Psoas muscle (tissue), 8 donors: Measurements from ENCODE around the gene GRM1. TPM values are rescaled to one million over a fixed set of nuclear protein-coding genes. Genes with fewer than 3 reads are reported as not detected.
"Not testable (repeated sequence)": the region's sequence is repeated elsewhere in the genome, so short reads cannot be mapped to it uniquely, and the experiment has no call there.

Experiments
- ATAC-seq, 4 donors: fragments of 200-7000 bp; cut with Tn5 transposase; one replicate each; pipeline ENCODE4 v1.9.1; 2020; ENCODE audit warnings: moderate library complexity in 3 of 4, mild to moderate bottlenecking in 2 of 4
- DNase-seq, 2 donors: peaks; one replicate each; pipeline ENCODE4 v3.0.0-alpha.2; 2020
- H3K27ac ChIP-seq: fragments of 200-600 bp; one replicate; pipeline ENCODE4 v1.8.0; 2022
- H3K27me3 ChIP-seq, 3 donors: fragments of 200-600 bp in 1 of 3; one replicate each; pipeline versions ENCODE4 v1.6.1 to v1.8.0; 2013 to 2022; ENCODE audit warnings: low read length in 2 of 3, mild to moderate bottlenecking in 2 of 3, moderate library complexity in 1 of 3; ENCODE audit not compliant: insufficient read depth in 3 of 3
- H3K36me3 ChIP-seq, 2 donors: fragments of 200-600 bp in 1 of 2; one replicate each; pipeline versions ENCODE4 v1.6.1 to v1.8.0; 2013 to 2022; ENCODE audit warnings: low read depth in 1 of 2, mild to moderate bottlenecking in 1 of 2, moderate library complexity in 1 of 2; ENCODE audit not compliant: insufficient read depth in 1 of 2
- H3K4me1 ChIP-seq: fragments of 200-600 bp; one replicate; pipeline ENCODE4 v1.8.0; 2022
- H3K4me3 ChIP-seq: fragments of 200-600 bp; one replicate; pipeline ENCODE4 v1.8.0; 2022; ENCODE audit warnings: mild to moderate bottlenecking
- H3K9me3 ChIP-seq: fragments of 200-600 bp; one replicate; pipeline ENCODE4 v1.8.0; 2022
- WGBS, 3 donors: extraction: QIAGEN DNeasy Blood & Tissue Kit; methylation state at CpG; one replicate each; pipeline versions ENCODE4 v1.1.6 to v1.1.7; 2013; 5-methylcytosine and 5-hydroxymethylcytosine counted together
- intact Hi-C, 2 donors: fragments of 100-400 bp; cut with DNase I; formaldehyde crosslinking; loops; one replicate each; pipeline versions ENCODE4 v1.11.0 to v1.14.2; 2022
- polyA plus RNA-seq, 3 donors: library from polyadenylated mRNA; stranded (reverse); fragments of 200-250 nt; gene quantifications; one replicate each; pipeline ENCODE4 v1.2.3, GENCODE V29; 2013
- total RNA-seq, 4 donors: library from RNA; stranded (reverse); fragmentation: NEBNext Ultra II Directional in 2 of 4; extraction: Animal tissue kit (Norgen Biotek cat#: 25700) in 2 of 4; gene quantifications; one replicate each; pipeline versions ENCODE4 v1.2.1 to v1.2.4, GENCODE V29; 2021 to 2023
- TF ChIP-seq, protein P1 (sequence below): fragments of 200-600 bp; IDR thresholded peaks from one replicate; pipeline ENCODE4 v1.8.0; 2022; ENCODE audit warnings: antibody characterized with exemption
- donor health status: healthy with polysubstance abuse.
- donor health status: DM: no; HTN: no; CAD: no; lungs with moderate emphysema.
- donor health status: Bipolar disorder and iron deficiency.
- donor health status: healthy.
- donor health status: DM: yes; HTN: yes; CAD: no.
- donor health status: DM: no; HTN: no; CAD: no.
- donor health status: DM: no; HTN: no; CAD: no.
- donor health status: DM: yes; HTN: yes; CAD: no.

The GRM1 gene
- total and polyA plus RNA-seq, 7 donors: 0.03 to 2.6 (median 0.07) TPM; not detected in 4

DNA sequence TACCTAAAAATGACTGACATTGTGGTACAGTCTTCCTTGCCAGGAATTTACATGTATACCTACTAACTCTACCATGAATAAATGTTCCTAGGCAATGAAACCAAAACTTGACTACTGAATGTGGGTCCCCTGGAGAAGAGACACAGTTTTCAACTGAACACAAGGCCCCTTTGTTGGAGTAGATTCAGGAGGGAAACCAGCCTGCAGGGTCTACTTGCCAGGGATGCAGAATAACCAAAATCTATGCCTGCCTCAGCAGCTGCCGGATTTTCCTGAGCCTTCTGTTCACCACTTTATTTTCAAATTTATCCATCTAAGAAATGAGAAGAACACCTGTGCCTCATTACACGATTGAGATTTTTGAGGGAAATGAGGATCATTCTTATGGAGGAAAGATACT, 211.9 kb downstream of the GRM1 start:
- 32 to 65% (median 41%) methylated on average over 2 of the region's 2 CpGs for WGBS, 3 donors
- H3K4me3 ChIP-seq: no peak overlapping the region
- no peak overlapping the region for H3K27ac ChIP-seq
- intact Hi-C loops: no loop called here
- H3K36me3 ChIP-seq: no peaks in the 10 kb centered on the region
- TF ChIP-seq, protein P1, sequence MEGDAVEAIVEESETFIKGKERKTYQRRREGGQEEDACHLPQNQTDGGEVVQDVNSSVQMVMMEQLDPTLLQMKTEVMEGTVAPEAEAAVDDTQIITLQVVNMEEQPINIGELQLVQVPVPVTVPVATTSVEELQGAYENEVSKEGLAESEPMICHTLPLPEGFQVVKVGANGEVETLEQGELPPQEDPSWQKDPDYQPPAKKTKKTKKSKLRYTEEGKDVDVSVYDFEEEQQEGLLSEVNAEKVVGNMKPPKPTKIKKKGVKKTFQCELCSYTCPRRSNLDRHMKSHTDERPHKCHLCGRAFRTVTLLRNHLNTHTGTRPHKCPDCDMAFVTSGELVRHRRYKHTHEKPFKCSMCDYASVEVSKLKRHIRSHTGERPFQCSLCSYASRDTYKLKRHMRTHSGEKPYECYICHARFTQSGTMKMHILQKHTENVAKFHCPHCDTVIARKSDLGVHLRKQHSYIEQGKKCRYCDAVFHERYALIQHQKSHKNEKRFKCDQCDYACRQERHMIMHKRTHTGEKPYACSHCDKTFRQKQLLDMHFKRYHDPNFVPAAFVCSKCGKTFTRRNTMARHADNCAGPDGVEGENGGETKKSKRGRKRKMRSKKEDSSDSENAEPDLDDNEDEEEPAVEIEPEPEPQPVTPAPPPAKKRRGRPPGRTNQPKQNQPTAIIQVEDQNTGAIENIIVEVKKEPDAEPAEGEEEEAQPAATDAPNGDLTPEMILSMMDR: no peak
- ATAC-seq (no peak), DNase-seq (no peak)
- H3K27me3 ChIP-seq: no peaks in the 10 kb centered on the region
- H3K4me1 ChIP-seq: no peaks in the 10 kb centered on the region
- no peaks in the 10 kb centered on the region for H3K9me3 ChIP-seq

DNA sequence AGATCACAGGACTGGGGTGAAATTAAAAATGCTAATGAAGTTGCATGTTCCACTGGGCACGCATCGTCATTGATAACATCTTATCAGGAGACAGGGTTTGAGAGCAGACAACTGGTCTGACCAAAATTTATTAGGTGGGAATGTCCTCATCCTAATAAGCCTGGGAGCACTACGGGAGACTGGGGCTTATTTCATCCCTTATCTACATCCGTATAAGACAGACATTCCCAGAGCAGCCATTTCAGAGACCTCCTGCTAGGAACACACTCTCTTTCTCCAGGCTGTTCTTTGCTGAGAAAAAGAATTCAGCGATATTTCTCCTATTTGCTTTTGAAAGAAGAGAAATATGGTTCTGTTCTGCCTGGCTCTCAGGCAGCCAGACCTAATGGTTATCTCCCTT, 214.8 kb downstream of the GRM1 start:
- WGBS, 3 donors: 87 to 89% (median 88%) methylated on average over 5 of the region's 5 CpGs
- intact Hi-C loops, ATAC-seq: not testable (repeated sequence)

DNA sequence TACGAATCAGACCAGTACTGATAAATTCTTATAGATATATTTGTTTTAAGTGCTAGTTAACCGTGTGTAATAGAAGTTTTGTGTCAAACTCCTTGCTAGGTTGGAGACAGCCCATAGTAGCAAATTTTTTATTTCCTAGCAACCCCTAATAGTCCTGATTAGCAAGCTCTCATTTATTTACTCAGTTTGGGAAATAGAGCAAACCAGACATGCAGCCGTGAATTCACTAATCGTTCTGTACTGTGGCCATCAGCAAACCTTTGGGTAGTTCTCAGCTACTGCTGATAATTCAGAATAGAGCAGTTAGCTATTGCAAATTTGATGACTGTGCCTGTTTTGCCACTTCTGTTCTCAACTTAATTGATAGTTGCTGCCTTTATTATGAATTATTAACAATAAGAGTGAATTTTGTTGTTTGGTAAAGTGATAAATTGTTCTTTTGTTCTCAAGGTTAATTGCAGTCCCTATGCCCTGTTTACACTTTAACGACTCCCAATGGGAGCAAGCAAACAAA, 215.8 kb downstream of the GRM1 start:
- intact Hi-C loops: no loop called here
- WGBS, 3 donors: 85 to 87% (median 86%) methylated on average over 5 of the region's 5 CpGs
- H3K9me3 ChIP-seq: no peaks in the 10 kb centered on the region

More for the DNA sequence above, 214.8 kb downstream of the GRM1 start:
- H3K36me3 ChIP-seq, DNase-seq, H3K27me3 ChIP-seq, H3K4me3 ChIP-seq, H3K9me3 ChIP-seq, H3K27ac ChIP-seq, H3K4me1 ChIP-seq: not testable (repeated sequence)

DNA sequence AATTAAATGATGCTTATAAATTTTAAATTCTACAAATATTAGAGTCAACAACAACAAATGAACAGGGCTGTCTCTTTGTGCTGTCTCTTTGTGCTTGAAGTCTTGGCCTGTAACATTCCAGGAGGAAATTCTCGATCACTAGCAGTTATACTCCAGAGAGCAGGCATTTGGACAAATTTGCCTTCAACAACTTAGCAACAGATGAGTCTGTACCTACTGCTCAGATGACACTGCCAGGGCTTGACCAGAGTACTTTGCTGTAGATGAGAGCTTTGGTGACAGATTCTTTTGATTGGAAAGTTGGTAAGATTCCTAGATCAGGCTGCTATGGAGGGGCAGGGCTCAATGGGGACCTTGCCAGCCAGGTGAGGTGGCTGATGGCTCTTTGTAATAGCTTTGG, 217.2 kb downstream of the GRM1 start:
- Histone ChIP-seq H3K4me3 (no peak overlapping the region), H3K27me3 (no peaks in the 10 kb centered on the region), H3K36me3 (no peaks in the 10 kb centered on the region), H3K27ac (no peak overlapping the region), H3K9me3 (no peaks in the 10 kb centered on the region), H3K4me1 (no peaks in the 10 kb centered on the region)
- TF ChIP-seq, protein P1: no peak
- 34 to 51% (median 41%) methylated on average over 1 of the region's 1 CpG for WGBS, 3 donors
- DNase-seq (no peak), ATAC-seq (no peak)
- intact Hi-C loops: no loop called here

More for the DNA sequence above, 215.8 kb downstream of the GRM1 start:
- ATAC-seq: no peak
- Histone ChIP-seq H3K36me3 (no peaks in the 10 kb centered on the region), H3K27ac (no peak overlapping the region), H3K27me3 (no peaks in the 10 kb centered on the region), H3K4me3 (no peak overlapping the region), H3K4me1 (no peaks in the 10 kb centered on the region)
- DNase-seq: no peak
- TF ChIP-seq, protein P1: no peak

DNA sequence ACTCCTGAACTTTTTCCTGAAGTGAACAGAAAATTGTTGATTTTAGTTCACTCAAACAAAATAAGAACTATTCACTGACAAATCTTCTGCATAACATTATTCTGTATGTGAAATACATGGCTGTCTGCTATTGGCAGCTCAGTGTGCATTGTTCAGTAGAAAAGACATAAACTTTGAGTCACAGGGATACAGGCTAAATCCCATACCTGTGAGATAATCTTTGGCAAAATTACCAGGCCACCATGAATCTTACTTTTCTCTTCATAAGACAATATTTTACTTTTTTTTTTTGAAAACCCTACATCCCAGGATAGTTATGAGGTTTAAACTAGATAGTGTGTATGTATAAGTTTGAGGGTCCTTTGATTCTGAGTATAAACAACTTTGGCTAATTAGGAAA, 224.8 kb downstream of the GRM1 start:
- Histone ChIP-seq H3K4me3 (no peak overlapping the region), H3K27me3 (no peaks in the 10 kb centered on the region), H3K4me1 (no peaks in the 10 kb centered on the region), H3K27ac (no peak overlapping the region), H3K9me3 (no peaks in the 10 kb centered on the region), H3K36me3 (no peaks in the 10 kb centered on the region)
- TF ChIP-seq, protein P1: no peak
- ATAC-seq: no peak
- no peak for DNase-seq
- intact Hi-C loops: no loop called here
